HAP-1 (cell line): ENCODE results near the gene CFAP97.

Experiments
- DNase-seq, 2 experiments: peaks; one replicate each; pipeline ENCODE4 v3.0.0-alpha.2; 2016 to 2020; ENCODE audit warnings: low spot score in 2 of 2
- H3K27me3 ChIP-seq: fragments of 250-450 bp; sonication (Bioruptor Pico); 2 replicates; pipeline ENCODE4 v1.5.1; 2020; ENCODE audit warnings: low read depth, mild to moderate bottlenecking, moderate library complexity
- H3K36me3 ChIP-seq: fragments of 250-450 bp; sonication (Bioruptor Pico); replicated peaks from 2 replicates; pipeline ENCODE4 v1.5.1; 2020; ENCODE audit warnings: mild to moderate bottlenecking
- H3K4me1 ChIP-seq: fragments of 250-450 bp; sonication (Bioruptor Pico); 2 replicates; pipeline ENCODE4 v1.5.1; 2020; ENCODE audit warnings: mild to moderate bottlenecking
- H3K4me3 ChIP-seq: fragments of 250-450 bp; sonication (Bioruptor Pico); 2 replicates; pipeline ENCODE4 v1.5.1; 2020; ENCODE audit warnings: mild to moderate bottlenecking, moderate library complexity
- H3K9me3 ChIP-seq: fragments of 250-450 bp; sonication (Bioruptor Pico); 2 replicates; pipeline ENCODE4 v1.5.1; 2020; ENCODE audit warnings: mild to moderate bottlenecking, moderate library complexity
- in situ Hi-C: fragments of 300-500 bp; cut with MboI; formaldehyde crosslinking; loops from 3 replicates; pipeline ENCODE4 v1.14.3; 2020; ENCODE audit warnings: low sequenced_read_pairs, inconsistent platforms, mixed read lengths

CFAP97 gene

GRCh38 chr4:185235119-185235842 is 31.5 kb upstream of the CFAP97 start:
- no peak for DNase-seq
- no peaks in the 10 kb centered on the region for H3K27me3 ChIP-seq
- H3K4me3 ChIP-seq = no peak overlapping the region
- no peaks in the 10 kb centered on the region; the same call in 1 of the 2 replicates for H3K36me3 ChIP-seq
- H3K9me3 ChIP-seq = no peaks in the 10 kb centered on the region
- peaks cover 8% of the 10 kb centered on the region for H3K4me1 ChIP-seq
- in situ Hi-C loops = no loop called here

- no peak for DNase-seq
- H3K9me3 ChIP-seq = no peaks in the 10 kb centered on the region
- in situ Hi-C loops = no loop called here
- H3K36me3 ChIP-seq = no peaks in the 10 kb centered on the region; the same call in 1 of the 2 replicates
- H3K4me3 ChIP-seq = no peak overlapping the region
- H3K4me1 ChIP-seq = peaks cover 8% of the 10 kb centered on the region
- no peaks in the 10 kb centered on the region for H3K27me3 ChIP-seq
Measured at GRCh38 chr4:185232370-185232769, 28.6 kb upstream of the CFAP97 start.

GRCh38 chr4:185229021-185229818 is 25.4 kb upstream of the CFAP97 start:
- no peak for DNase-seq
- Histone ChIP-seq H3K36me3 (no peaks in the 10 kb centered on the region), H3K9me3 (no peaks in the 10 kb centered on the region), H3K4me1 (no peaks in the 10 kb centered on the region), H3K27me3 (no peaks in the 10 kb centered on the region), H3K4me3 (no peak overlapping the region)
- in situ Hi-C loops = no loop called here

GRCh38 chr4:185227713-185228278 is 24.0 kb upstream of the CFAP97 start:
- Histone ChIP-seq H3K4me1 (no peaks in the 10 kb centered on the region), H3K4me3 (no peak overlapping the region), H3K9me3 (no peaks in the 10 kb centered on the region), H3K36me3 (no peaks in the 10 kb centered on the region), H3K27me3 (no peaks in the 10 kb centered on the region)
- in situ Hi-C loops = no loop called here
- no peak for DNase-seq

GRCh38 chr4:185227131-185227551 is 23.3 kb upstream of the CFAP97 start:
- H3K4me3 ChIP-seq = no peak overlapping the region
- H3K4me1 ChIP-seq = no peaks in the 10 kb centered on the region
- H3K9me3 ChIP-seq = no peaks in the 10 kb centered on the region
- no peak for DNase-seq
- no peaks in the 10 kb centered on the region for H3K27me3 ChIP-seq
- in situ Hi-C loops = no loop called here
- H3K36me3 ChIP-seq = no peaks in the 10 kb centered on the region

GRCh38 chr4:185225940-185226339 is 22.1 kb upstream of the CFAP97 start:
- in situ Hi-C loops = no loop called here
- no peaks in the 10 kb centered on the region for H3K36me3 ChIP-seq

GRCh38 chr4:185224597-185224996 is 20.8 kb upstream of the CFAP97 start:
- in situ Hi-C loops = no loop called here
- Histone ChIP-seq H3K4me1 (peaks cover 5% of the 10 kb centered on the region), H3K9me3 (no peaks in the 10 kb centered on the region), H3K36me3 (no peaks in the 10 kb centered on the region), H3K27me3 (no peaks in the 10 kb centered on the region), H3K4me3 (no peak overlapping the region)
- DNase-seq = no peak

More at GRCh38 chr4:185225940-185226339, 22.1 kb upstream of the CFAP97 start:
- DNase-seq = no peak
- H3K4me1 ChIP-seq = no peaks in the 10 kb centered on the region
- no peaks in the 10 kb centered on the region for H3K9me3 ChIP-seq
- H3K27me3 ChIP-seq = no peaks in the 10 kb centered on the region
- no peak overlapping the region for H3K4me3 ChIP-seq

GRCh38 chr4:185222598-185222997 is 18.8 kb upstream of the CFAP97 start:
- peaks cover 11% of the 10 kb centered on the region for H3K4me1 ChIP-seq
- H3K9me3 ChIP-seq = no peaks in the 10 kb centered on the region
- H3K27me3 ChIP-seq = no peaks in the 10 kb centered on the region
- no peak overlapping the region for H3K4me3 ChIP-seq
- H3K36me3 ChIP-seq = no peaks in the 10 kb centered on the region
- no peak for DNase-seq
- in situ Hi-C loops = no loop called here

GRCh38 chr4:185221912-185222311 is 18.1 kb upstream of the CFAP97 start:
- no peak overlapping the region for H3K4me3 ChIP-seq
- no peak for DNase-seq
- peaks cover 17% of the 10 kb centered on the region for H3K4me1 ChIP-seq
- in situ Hi-C loops = no loop called here
- H3K36me3 ChIP-seq = no peaks in the 10 kb centered on the region
- H3K9me3 ChIP-seq = no peaks in the 10 kb centered on the region
- H3K27me3 ChIP-seq = no peaks in the 10 kb centered on the region

GRCh38 chr4:185221491-185221890 is 17.7 kb upstream of the CFAP97 start:
- no peaks in the 10 kb centered on the region for H3K27me3 ChIP-seq
- H3K9me3 ChIP-seq = no peaks in the 10 kb centered on the region
- H3K4me3 ChIP-seq = no peak overlapping the region
- peaks cover 20% of the 10 kb centered on the region for H3K4me1 ChIP-seq
- no peaks in the 10 kb centered on the region for H3K36me3 ChIP-seq
- no peak for DNase-seq
- in situ Hi-C loops = no loop called here

- no peaks in the 10 kb centered on the region for H3K36me3 ChIP-seq
Measured at GRCh38 chr4:185219551-185220344, 15.9 kb upstream of the CFAP97 start.

GRCh38 chr4:185218312-185218711 is 14.5 kb upstream of the CFAP97 start:
- no peaks in the 10 kb centered on the region for H3K36me3 ChIP-seq
- H3K27me3 ChIP-seq = no peaks in the 10 kb centered on the region
- H3K4me1 ChIP-seq = peaks cover 31% of the 10 kb centered on the region
- H3K4me3 ChIP-seq = no peak overlapping the region
- DNase-seq = no peak
- no peaks in the 10 kb centered on the region for H3K9me3 ChIP-seq
- in situ Hi-C loops = no loop called here

More at GRCh38 chr4:185219551-185220344, 15.9 kb upstream of the CFAP97 start:
- no peak overlapping the region for H3K4me3 ChIP-seq
- in situ Hi-C loops = no loop called here
- peaks cover 27% of the 10 kb centered on the region for H3K4me1 ChIP-seq
- H3K27me3 ChIP-seq = no peaks in the 10 kb centered on the region
- peak; percentile 66 to 67 for DNase-seq
- H3K9me3 ChIP-seq = no peaks in the 10 kb centered on the region

- peaks cover 31% of the 10 kb centered on the region for H3K4me1 ChIP-seq
Measured at GRCh38 chr4:185217408-185217975, 13.7 kb upstream of the CFAP97 start.

More at GRCh38 chr4:185217408-185217975, 13.7 kb upstream of the CFAP97 start:
- no peaks in the 10 kb centered on the region for H3K9me3 ChIP-seq
- no peaks in the 10 kb centered on the region for H3K36me3 ChIP-seq
- no peak for DNase-seq
- in situ Hi-C loops = no loop called here
- no peak overlapping the region for H3K4me3 ChIP-seq
- H3K27me3 ChIP-seq = no peaks in the 10 kb centered on the region
